ENCODE results near the gene ZCCHC10.

DNA sequence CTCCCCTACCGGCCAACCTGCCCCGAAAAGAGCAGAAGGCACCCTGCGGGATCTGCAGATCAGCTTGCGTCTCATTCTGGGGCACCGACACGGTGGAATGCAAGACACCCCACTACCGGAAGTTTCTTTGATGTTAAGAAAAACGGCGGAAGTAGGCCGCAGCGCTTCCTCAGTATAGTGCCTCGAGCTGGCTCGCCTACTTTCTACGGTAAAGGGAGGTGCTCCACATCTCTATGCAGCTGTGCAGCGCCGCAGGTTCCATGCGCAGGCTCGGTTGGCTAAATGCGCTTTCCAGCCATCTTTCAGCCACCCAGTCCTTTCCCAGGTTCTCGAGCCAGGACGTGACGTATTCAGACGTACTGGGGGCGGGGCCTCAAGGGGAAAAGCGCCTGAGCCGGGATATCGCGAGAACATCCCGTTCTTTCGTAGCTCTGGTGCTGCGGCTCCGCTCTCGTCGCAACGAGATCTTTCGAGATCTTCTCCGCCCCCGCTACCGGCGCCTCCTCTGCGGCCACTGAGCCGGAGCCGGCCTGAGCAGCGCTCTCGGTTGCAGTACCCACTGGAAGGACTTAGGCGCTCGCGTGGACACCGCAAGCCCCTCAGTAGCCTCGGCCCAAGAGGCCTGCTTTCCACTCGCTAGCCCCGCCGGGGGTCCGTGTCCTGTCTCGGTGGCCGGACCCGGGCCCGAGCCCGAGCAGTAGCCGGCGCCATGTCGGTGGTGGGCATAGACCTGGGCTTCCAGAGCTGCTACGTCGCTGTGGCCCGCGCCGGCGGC, 25.4 kb upstream of the ZCCHC10 start, which contains the start of gene HSPA4:
- TF ChIP-seq, protein P1, sequence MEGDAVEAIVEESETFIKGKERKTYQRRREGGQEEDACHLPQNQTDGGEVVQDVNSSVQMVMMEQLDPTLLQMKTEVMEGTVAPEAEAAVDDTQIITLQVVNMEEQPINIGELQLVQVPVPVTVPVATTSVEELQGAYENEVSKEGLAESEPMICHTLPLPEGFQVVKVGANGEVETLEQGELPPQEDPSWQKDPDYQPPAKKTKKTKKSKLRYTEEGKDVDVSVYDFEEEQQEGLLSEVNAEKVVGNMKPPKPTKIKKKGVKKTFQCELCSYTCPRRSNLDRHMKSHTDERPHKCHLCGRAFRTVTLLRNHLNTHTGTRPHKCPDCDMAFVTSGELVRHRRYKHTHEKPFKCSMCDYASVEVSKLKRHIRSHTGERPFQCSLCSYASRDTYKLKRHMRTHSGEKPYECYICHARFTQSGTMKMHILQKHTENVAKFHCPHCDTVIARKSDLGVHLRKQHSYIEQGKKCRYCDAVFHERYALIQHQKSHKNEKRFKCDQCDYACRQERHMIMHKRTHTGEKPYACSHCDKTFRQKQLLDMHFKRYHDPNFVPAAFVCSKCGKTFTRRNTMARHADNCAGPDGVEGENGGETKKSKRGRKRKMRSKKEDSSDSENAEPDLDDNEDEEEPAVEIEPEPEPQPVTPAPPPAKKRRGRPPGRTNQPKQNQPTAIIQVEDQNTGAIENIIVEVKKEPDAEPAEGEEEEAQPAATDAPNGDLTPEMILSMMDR (IDR thresholded peaks at IDR 0.05; ENCODE audit: insufficient read depth, low read length, poor library complexity, severe bottlenecking), result no peak
- TF ChIP-seq EZH2phosphoT487 (conservative IDR thresholded peaks at IDR 0.05; ENCODE audit: low read length), result no peak

All from SU-DHL-6 (cell line).